ENCODE results near the gene TXNRD3.

Gene TXNRD3

GRCh38 chr3:126671521-126671920 lies 16.6 kb upstream of the TXNRD3 start:
- DNase-seq, result no peak

DNA sequence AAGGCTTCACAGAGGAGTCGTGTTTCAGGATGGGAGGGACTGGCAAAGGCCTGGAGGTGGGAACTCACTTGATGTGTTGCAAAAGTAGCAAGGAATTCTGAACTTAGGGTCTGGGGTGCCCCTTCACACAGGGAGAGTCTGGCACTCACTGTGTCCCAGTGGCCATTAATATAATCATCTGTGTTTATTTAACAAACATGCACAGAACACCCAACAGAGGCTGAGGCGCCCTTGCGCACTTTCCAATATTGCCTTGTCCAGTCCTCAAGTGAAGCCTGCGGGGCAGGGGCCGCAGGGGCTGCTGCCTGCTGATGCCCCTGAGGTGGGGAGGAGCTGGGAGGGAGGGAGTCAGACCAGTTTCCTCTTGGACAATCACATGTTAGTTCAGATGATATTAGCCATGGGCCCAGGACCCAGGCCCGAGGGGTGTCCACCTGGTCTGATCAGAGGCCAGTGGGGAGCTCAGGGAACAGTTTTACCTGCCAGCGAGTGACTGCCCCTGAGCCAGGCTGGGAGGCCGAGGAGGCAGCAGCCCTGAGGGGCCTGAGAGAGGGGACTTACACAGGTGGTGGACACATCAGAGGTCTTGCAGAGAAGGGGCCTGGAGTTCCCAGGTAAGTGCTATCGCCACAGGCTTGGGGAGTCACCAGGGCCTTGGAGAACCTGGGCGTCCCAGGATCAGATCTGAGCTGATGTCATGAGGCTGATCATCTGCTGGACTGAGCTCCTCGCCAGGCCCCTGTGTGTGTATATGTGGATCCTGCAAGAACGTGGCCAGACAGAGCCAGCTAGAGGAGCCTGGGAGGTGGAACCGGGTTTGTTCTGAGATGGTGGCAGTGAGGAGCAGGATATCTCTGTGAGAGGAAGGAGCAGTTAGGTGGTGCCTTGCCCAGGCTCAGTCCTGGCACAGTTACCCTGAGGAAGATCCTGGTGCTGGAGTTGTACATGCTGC lies 13.8 kb upstream of the TXNRD3 start:
- DNase-seq, result no peak

- DNase-seq, result no peak
Observed at GRCh38 chr3:126667631-126668449, 12.9 kb upstream of the TXNRD3 start.

- DNase-seq, result no peak
Observed at GRCh38 chr3:126666658-126667528, 12.0 kb upstream of the TXNRD3 start.

- no peak for DNase-seq
Observed at GRCh38 chr3:126665959-126666657, 11.2 kb upstream of the TXNRD3 start.

GRCh38 chr3:126665221-126665936 lies 10.5 kb upstream of the TXNRD3 start:
- no peak for DNase-seq

- DNase-seq, result no peak
Observed at GRCh38 chr3:126664591-126665214, 9.8 kb upstream of the TXNRD3 start.

- no peak for DNase-seq
Observed at GRCh38 chr3:126663750-126664149, 8.8 kb upstream of the TXNRD3 start.

GRCh38 chr3:126663257-126663656 lies 8.3 kb upstream of the TXNRD3 start:
- no peak for DNase-seq

GRCh38 chr3:126661532-126662364 lies 6.8 kb upstream of the TXNRD3 start:
- no peak for DNase-seq

- peak; percentile 41 to 78 for DNase-seq
Observed at GRCh38 chr3:126659915-126660886, 5.3 kb upstream of the TXNRD3 start.

GRCh38 chr3:126658584-126658983 lies 3.7 kb upstream of the TXNRD3 start:
- no peak for DNase-seq

GRCh38 chr3:126657901-126658300 lies 3.0 kb upstream of the TXNRD3 start:
- no peak for DNase-seq

DNA sequence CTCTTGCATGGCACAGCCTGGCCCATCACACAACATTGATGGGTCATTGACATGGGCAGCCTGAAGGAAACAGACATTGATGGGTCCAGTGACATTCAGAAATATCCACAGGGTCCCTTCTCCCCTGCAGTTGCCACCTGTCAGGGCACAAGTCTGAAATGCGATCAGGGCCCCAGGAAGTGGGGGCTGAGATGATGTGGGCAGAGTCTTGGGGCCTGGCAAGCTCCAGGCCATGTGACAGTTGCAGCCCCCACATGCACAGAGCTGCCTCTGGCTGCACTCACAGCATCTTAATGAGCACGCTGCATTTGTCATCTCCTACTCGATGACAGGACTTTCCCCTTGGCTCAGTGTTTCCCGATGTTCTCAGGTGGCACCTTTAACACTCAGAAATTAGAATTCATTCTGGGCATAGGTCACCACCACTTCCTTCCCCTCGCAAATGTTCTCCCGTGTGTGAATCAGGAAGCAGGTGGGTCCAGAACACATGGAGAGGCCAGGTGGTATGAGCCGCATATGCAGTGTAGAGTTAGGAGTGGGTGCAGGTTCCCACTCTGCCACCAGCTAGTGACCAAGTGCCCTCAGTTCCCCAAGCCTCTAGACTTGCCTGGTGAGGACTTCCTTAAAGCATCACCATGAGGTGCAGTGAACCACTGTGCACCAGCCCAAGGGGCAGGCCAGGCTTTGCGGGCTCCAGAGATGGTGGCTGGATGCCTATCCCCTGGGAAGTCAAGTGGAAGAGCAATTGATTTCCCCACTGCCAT lies 1.6 kb upstream of the TXNRD3 start:
- no peak for DNase-seq

DNA sequence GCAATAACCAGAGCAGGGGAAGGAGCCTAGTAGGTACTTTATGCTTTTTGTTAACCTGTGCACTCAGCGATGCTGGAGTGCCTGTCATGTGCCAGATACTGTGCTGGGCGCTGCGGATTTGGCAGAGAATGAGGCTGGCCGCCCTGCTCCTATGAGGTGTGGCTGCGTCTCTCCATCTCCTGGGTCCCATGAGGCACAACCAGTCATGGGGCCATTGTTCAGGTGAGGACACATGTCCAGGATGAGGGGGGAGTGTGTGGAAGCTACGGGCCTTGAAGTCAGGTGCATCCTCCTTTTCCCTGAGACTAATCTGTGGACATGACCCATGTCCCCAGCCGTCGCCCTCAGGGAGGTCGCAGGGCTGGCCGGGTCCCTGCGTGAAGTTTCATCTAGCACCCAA lies 963 bp upstream of the TXNRD3 start:
- no peak for DNase-seq

DNA sequence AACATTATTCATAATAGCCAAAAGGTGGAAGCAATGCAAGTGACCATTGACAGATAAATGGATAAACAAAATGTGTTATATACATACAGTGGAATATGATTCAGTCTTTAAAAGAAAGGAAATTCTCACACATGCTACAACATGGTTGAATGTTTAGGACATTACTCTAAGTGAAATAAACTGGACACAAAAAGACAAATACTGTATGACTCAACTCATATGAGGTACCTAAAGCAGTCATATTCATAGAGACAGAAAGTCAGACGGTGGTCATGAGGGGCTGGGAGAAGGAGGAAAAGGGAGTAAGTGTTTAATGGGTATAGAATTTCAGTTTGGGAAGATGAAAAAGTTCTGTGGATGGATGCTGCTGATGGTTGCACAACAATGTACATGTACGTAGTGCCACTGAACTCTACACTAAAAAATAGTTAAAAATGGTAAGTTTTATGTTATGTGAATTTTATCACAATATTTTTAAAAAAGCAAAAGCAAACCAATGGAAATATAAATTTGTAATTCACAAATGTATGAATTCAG lies 5.3 kb downstream of the TXNRD3 start:
- DNase-seq, result no peak

- no peak for DNase-seq
Observed at GRCh38 chr3:126646674-126647073, 8.2 kb downstream of the TXNRD3 start.

GRCh38 chr3:126644615-126645014 lies 10.3 kb downstream of the TXNRD3 start:
- no peak for DNase-seq
